ENCODE results near the gene OBSL1.

Gene OBSL1

GRCh38 chr2:219565130-219566080 is 5.9 kb downstream of the OBSL1 start:
- FAIRE-seq = no peak

- no peak for FAIRE-seq
Measured at GRCh38 chr2:219563271-219563928, 7.9 kb downstream of the OBSL1 start.

- no peak for FAIRE-seq
Measured at GRCh38 chr2:219562049-219563020, 9.0 kb downstream of the OBSL1 start.

GRCh38 chr2:219561179-219562048 is 9.9 kb downstream of the OBSL1 start:
- FAIRE-seq = no peak

DNA sequence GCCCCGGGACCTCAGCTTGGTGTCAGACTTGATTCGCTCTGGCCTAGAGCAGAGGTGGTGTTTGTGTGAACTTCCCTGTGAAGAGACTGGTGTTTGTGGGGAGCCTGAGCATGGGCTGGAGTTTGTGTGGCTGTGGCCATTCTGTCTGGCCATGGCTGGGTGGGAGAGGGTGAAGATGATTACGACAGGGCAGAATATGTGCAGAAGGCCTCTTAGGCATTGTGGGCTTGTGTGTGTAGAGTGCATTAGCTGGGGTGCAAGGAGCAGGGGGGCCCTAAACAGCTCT is 10.5 kb downstream of the OBSL1 start:
- no peak for FAIRE-seq

GRCh38 chr2:219560037-219560892 is 11.1 kb downstream of the OBSL1 start:
- no peak for FAIRE-seq

DNA sequence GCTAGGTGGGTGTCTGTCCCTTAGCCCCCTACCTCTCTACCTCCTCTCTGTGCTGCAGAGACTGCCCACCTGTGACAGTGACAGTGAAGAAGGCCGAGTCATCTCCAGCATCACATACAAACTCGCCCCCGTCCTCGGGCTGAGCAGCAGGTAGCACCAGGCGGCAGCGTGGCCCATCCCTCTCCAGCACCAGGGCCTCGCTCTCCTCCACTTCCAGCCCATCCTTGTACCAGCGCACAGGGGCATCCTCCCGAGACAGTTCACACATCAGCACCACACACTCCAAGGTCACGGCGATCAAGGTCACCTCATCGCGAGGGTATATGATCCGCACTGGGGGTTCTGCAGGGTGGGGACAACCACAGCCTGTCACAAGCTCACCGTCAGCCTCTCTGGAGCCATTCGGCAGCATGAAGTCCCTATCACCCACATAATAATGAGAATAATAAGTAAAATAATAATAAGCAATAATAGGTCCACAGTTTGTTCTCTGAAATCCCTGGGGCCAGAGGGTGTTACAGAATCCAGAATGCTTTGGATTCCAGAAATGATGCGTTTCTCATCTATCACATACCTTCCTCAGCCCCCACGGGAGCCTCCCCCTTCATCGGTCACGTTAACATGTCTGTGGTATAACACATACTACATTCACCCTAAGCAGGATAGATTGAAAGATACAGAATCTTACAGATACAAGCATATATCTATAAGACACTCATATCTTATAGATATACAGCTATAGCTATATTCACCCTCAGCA is 12.0 kb downstream of the OBSL1 start:
- FAIRE-seq = no peak

GRCh38 chr2:219557791-219558785 is 13.3 kb downstream of the OBSL1 start:
- no peak for FAIRE-seq

- no peak for FAIRE-seq
Measured at GRCh38 chr2:219557320-219557719, 14.0 kb downstream of the OBSL1 start.

GRCh38 chr2:219556413-219556812 is 14.9 kb downstream of the OBSL1 start:
- no peak for FAIRE-seq

DNA sequence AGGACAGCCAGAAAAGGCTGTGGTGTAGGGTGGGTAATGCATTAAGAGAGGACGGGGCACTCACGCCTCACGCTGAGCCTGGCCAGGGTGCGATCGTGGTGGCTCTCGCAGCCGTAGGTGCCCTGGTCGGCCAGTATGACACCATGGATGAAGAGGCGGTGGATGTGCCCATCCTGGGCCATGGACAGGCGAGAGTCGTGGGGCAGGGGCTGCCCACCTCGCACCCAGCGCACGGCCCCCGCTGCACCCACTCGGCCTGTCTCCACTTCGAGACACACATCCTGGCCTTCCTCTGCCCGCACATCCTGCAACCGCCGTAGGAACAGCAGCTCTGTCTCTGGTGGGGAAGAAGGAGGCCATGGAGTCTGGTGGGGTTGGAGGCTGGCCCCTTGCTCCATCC is 15.4 kb downstream of the OBSL1 start:
- no peak for FAIRE-seq

DNA sequence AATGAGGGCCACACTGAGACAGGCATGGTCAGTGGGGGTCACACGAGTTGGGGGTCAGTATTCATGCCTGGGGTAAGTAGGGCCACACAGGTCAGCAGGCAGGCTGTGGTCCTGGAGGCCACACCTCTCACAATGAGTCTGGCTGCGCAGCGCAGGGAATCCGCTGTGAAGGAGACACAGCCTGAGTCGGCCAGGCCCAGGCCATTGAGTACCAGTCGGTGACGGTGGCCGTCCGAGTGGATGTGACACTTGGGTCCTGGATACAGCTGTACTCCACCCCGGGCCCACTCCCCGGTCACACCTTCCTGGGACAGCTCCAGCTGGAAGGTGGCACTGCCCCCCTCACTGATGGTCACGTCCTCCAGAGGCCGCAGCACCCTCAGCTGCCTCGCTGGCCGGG is 17.0 kb downstream of the OBSL1 start:
- no peak for FAIRE-seq

DNA sequence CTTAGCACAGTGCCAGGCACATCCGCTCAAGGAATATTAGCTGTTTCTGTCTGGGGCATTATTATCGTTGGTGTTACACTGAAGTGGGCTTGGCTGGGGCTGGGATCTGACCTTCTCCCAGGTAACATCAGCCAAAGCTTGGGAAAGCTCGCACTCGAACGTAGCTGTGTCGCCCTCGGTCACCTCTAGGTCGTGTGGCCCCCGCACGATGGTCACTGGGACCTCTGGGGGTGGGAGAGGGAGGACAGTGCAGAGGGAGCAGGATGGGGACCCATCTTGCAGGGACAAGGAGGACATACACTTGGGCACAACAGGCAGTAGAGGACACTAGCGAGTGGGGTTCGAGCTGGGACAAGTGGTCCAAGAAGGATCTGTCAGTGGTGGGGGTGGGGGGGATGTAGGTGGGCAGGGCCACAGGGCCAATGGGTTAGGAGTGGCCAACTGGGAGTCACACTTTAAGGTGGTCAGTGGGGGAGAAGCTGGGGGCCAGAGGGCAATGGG is 17.8 kb downstream of the OBSL1 start:
- FAIRE-seq = no peak

- no peak for FAIRE-seq
Measured at GRCh38 chr2:219553168-219553417, 18.2 kb downstream of the OBSL1 start.

- no peak for FAIRE-seq
Measured at GRCh38 chr2:219552382-219553167, 18.8 kb downstream of the OBSL1 start.

- no peak for FAIRE-seq
Measured at GRCh38 chr2:219551441-219552381, 19.6 kb downstream of the OBSL1 start.

- FAIRE-seq = no peak
Measured at GRCh38 chr2:219549619-219550018, 21.7 kb downstream of the OBSL1 start.
